Mesenchymal stem cell (in vitro differentiated cells and primary cell): Measurements from ENCODE around the gene NHERF1.

Experiments used
- DNase-seq: peaks from one replicate; pipeline ENCODE4 v3.0.0-alpha.2; 2013
- H2AFZ ChIP-seq: one replicate; pipeline ENCODE4 v1.6.1; 2013; ENCODE audit warnings: low read depth, mild to moderate bottlenecking, control low read depth, inconsistent platforms, low read length, moderate library complexity
- H2AK5ac ChIP-seq: 2 replicates; pipeline ENCODE4 v1.6.1; 2013; ENCODE audit warnings: low read length, moderate library complexity, mild to moderate bottlenecking, inconsistent platforms; ENCODE audit not compliant: severe bottlenecking
- H2BK120ac ChIP-seq: one replicate; pipeline ENCODE4 v1.6.1; 2013; ENCODE audit warnings: low read depth, mild to moderate bottlenecking, inconsistent platforms, low read length, moderate library complexity
- H2BK12ac ChIP-seq, 2 experiments: one replicate each; pipeline ENCODE4 v1.6.1; 2013; ENCODE audit warnings: inconsistent platforms in 2 of 2, low read length in 2 of 2, mild to moderate bottlenecking in 2 of 2, moderate library complexity in 2 of 2, control low read depth in 1 of 2
- H2BK15ac ChIP-seq: one replicate; pipeline ENCODE4 v1.6.1; 2013; ENCODE audit warnings: mild to moderate bottlenecking, low read depth, inconsistent platforms; ENCODE audit not compliant: poor library complexity, severe bottlenecking
- H2BK5ac ChIP-seq: 2 replicates; pipeline ENCODE4 v1.6.1; 2013; ENCODE audit warnings: low read depth, mild to moderate bottlenecking, low read length, control low read depth, inconsistent platforms; ENCODE audit not compliant: poor library complexity, severe bottlenecking
- H3K14ac ChIP-seq, 2 experiments: one replicate each; pipeline ENCODE4 v1.6.1; 2013; ENCODE audit warnings: inconsistent platforms in 2 of 2, low read length in 2 of 2, control low read depth in 1 of 2, mild to moderate bottlenecking in 1 of 2, moderate library complexity in 1 of 2
- H3K18ac ChIP-seq, 2 experiments: one replicate each; pipeline ENCODE4 v1.6.1; 2013; ENCODE audit warnings: inconsistent platforms in 2 of 2, low read length in 2 of 2, control low read depth in 1 of 2, low read depth in 1 of 2, mild to moderate bottlenecking in 1 of 2
- H3K23ac ChIP-seq, 2 experiments: one replicate each; pipeline ENCODE4 v1.6.1; 2013; ENCODE audit warnings: inconsistent platforms in 2 of 2, low read length in 2 of 2, mild to moderate bottlenecking in 2 of 2, moderate library complexity in 2 of 2, control low read depth in 1 of 2
- H3K27ac ChIP-seq: 2 replicates; pipeline ENCODE4 v1.5.1; 2013; ENCODE audit warnings: mild to moderate bottlenecking, moderate library complexity, low read length, control low read depth, inconsistent platforms; ENCODE audit not compliant: poor library complexity, severe bottlenecking
- H3K27me3 ChIP-seq, 2 experiments: 2 replicates each; pipeline versions ENCODE4 v1.6.1 to v1.7.0; 2013; ENCODE audit warnings: low read length in 2 of 2, mild to moderate bottlenecking in 2 of 2, moderate library complexity in 2 of 2, control low read depth in 1 of 2, inconsistent platforms in 1 of 2; ENCODE audit not compliant: control insufficient read depth in 1 of 2, insufficient read depth in 1 of 2
- H3K36me3 ChIP-seq, 2 experiments: 2 replicates each; pipeline versions ENCODE4 v1.6.1 to v1.7.0; 2013; ENCODE audit warnings: low read length in 2 of 2, control low read depth in 1 of 2, inconsistent platforms in 1 of 2, low read depth in 1 of 2, mild to moderate bottlenecking in 1 of 2; ENCODE audit not compliant: insufficient read depth in 2 of 2, control insufficient read depth in 1 of 2
- H3K4ac ChIP-seq, 2 experiments: one replicate each; pipeline ENCODE4 v1.6.1; 2013; ENCODE audit warnings: inconsistent platforms in 2 of 2, low read length in 2 of 2, mild to moderate bottlenecking in 2 of 2, moderate library complexity in 2 of 2, control low read depth in 1 of 2, low read depth in 1 of 2
- H3K4me1 ChIP-seq: 2 replicates; pipeline ENCODE4 v1.6.1; 2013; ENCODE audit warnings: low read depth, low read length, control low read depth; ENCODE audit not compliant: control insufficient read depth, insufficient read depth
- H3K4me2 ChIP-seq: 2 replicates; pipeline ENCODE4 v1.6.1; 2013; ENCODE audit warnings: low read length, mild to moderate bottlenecking, inconsistent platforms; ENCODE audit not compliant: poor library complexity, severe bottlenecking
- H3K4me3 ChIP-seq, 2 experiments: 2 replicates each; pipeline versions ENCODE4 v1.5.1 to v1.7.0; 2013; ENCODE audit warnings: low read length in 2 of 2, mild to moderate bottlenecking in 2 of 2, control low read depth in 1 of 2, low read depth in 1 of 2; ENCODE audit not compliant: insufficient read depth in 1 of 2
- H3K79me1 ChIP-seq: replicated peaks from 2 replicates; pipeline ENCODE4 v1.6.1; 2013; ENCODE audit warnings: mild to moderate bottlenecking, control low read depth, low read length, inconsistent platforms; ENCODE audit not compliant: poor library complexity, severe bottlenecking
- H3K9ac ChIP-seq: 2 replicates; pipeline ENCODE4 v1.7.0; 2013; ENCODE audit warnings: mild to moderate bottlenecking, low read length, moderate library complexity
- H3K9me3 ChIP-seq: 2 replicates; pipeline ENCODE4 v1.7.0; 2013; ENCODE audit warnings: mild to moderate bottlenecking, low read length; ENCODE audit not compliant: control insufficient read depth
- H4K8ac ChIP-seq: one replicate; pipeline ENCODE4 v1.6.1; 2013; ENCODE audit warnings: inconsistent platforms, mild to moderate bottlenecking, low read length, moderate library complexity
- H4K91ac ChIP-seq: one replicate; pipeline ENCODE4 v1.6.1; 2013; ENCODE audit warnings: mild to moderate bottlenecking, low read length, inconsistent platforms
- WGBS: methylation state at CpG from one replicate; pipeline ENCODE4 v1.1.7; 2013; ENCODE audit warnings: mixed read lengths; 5-methylcytosine and 5-hydroxymethylcytosine counted together

NHERF1 gene

DNA sequence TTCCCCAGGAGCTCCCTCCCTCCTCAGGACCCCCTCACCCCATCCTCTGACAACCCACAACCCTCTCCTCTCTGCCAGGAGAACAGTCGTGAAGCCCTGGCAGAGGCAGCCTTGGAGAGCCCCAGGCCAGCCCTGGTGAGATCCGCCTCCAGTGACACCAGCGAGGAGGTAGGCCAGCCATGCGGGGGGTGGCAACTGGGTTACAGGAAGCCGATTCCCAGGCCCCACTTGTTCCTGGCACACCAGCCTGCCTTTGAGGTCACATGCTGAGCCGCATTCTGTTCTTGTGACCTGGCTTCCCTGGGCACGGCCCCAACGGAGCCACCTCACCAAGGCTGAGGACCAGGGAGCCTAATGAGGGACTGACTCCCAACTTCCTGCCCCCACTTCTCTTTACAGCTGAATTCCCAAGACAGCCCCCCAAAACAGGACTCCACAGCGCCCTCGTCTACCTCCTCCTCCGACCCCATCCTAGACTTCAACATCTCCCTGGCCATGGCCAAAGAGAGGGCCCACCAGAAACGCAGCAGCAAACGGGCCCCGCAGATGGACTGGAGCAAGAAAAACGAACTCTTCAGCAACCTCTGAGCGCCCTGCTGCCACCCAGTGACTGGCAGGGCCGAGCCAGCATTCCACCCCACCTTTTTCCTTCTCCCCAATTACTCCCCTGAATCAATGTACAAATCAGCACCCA is 19.8 kb downstream of the NHERF1 start:
- H3K27ac ChIP-seq = no peak overlapping the region
- H4K91ac ChIP-seq = no peak overlapping the region
- H3K79me1 ChIP-seq = peaks cover 47% of the 10 kb centered on the region

DNA sequence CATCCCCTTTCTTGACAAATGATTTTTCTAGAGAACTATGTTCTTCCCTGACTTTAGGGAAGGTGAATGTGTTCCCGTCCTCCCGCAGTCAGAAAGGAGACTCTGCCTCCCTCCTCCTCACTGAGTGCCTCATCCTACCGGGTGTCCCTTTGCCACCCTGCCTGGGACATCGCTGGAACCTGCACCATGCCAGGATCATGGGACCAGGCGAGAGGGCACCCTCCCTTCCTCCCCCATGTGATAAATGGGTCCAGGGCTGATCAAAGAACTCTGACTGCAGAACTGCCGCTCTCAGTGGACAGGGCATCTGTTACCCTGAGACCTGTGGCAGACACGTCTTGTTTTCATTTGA is 20.3 kb downstream of the NHERF1 start:
- Histone ChIP-seq H2BK15ac (no peak overlapping the region), H3K23ac (no peak overlapping the region), H2BK5ac (no peak overlapping the region), H4K91ac (no peak overlapping the region), H2AFZ (no peak overlapping the region), H3K27ac (no peak overlapping the region), H3K4ac (no peak overlapping the region), H3K18ac (no peak overlapping the region), H3K36me3 (peaks cover 44 to 73% of the 10 kb centered on the region in 2 experiments), H2AK5ac (no peak overlapping the region), H2BK12ac (no peak overlapping the region), H3K4me2 (no peak overlapping the region), H3K27me3 (no peaks in the 10 kb centered on the region), H3K4me1 (peaks cover 34% of the 10 kb centered on the region), H3K9me3 (no peaks in the 10 kb centered on the region), H2BK120ac (no peak overlapping the region), H3K4me3 (no peak overlapping the region), H3K79me1 (peaks cover 43% of the 10 kb centered on the region), H4K8ac (peak overlapping the region; percentile 33), H3K9ac (peak overlapping the region; percentile 51), H3K14ac (no peak overlapping the region)
- WGBS = 93% methylated on average over 7 of the region's 7 CpGs
- DNase-seq = no peak

More for the DNA sequence above, 19.8 kb downstream of the NHERF1 start:
- WGBS = 90% methylated on average over 17 of the region's 17 CpGs
- no peaks in the 10 kb centered on the region for H3K9me3 ChIP-seq
- no peak overlapping the region for H2AFZ ChIP-seq
- peak overlapping the region; percentile 51 for H3K9ac ChIP-seq
- H2AK5ac ChIP-seq = no peak overlapping the region
- no peak overlapping the region for H3K14ac ChIP-seq
- no peak for DNase-seq
- no peak overlapping the region for H3K4me2 ChIP-seq
- H3K36me3 ChIP-seq = peaks cover 39 to 70% of the 10 kb centered on the region in 2 experiments
- no peak overlapping the region for H2BK5ac ChIP-seq
- peaks cover 36% of the 10 kb centered on the region for H3K4me1 ChIP-seq
- no peak overlapping the region for H3K23ac ChIP-seq
- H2BK12ac ChIP-seq = no peak overlapping the region
- no peak overlapping the region for H4K8ac ChIP-seq
- H3K27me3 ChIP-seq = no peaks in the 10 kb centered on the region
- no peak overlapping the region for H2BK120ac ChIP-seq
- H3K18ac ChIP-seq = no peak overlapping the region
- no peak overlapping the region for H3K4ac ChIP-seq
- H2BK15ac ChIP-seq = peak overlapping the region; percentile 28
- H3K4me3 ChIP-seq = no peak overlapping the region

GRCh38 chr17:74769266-74769855 is 20.9 kb downstream of the NHERF1 start:
- no peak overlapping the region for H2BK12ac ChIP-seq
- H3K14ac ChIP-seq = no peak overlapping the region
- no peak overlapping the region for H3K9ac ChIP-seq
- no peak overlapping the region for H3K4me3 ChIP-seq
- H3K23ac ChIP-seq = no peak overlapping the region
- 92% methylated on average over 6 of the region's 6 CpGs for WGBS
- H3K36me3 ChIP-seq = peaks cover 48 to 72% of the 10 kb centered on the region in 2 experiments
- no peak overlapping the region for H2BK5ac ChIP-seq
- H3K4ac ChIP-seq = no peak overlapping the region
- no peak overlapping the region for H2AK5ac ChIP-seq
- H3K79me1 ChIP-seq = peaks cover 37% of the 10 kb centered on the region
- no peak overlapping the region for H2BK15ac ChIP-seq
- H3K27ac ChIP-seq = no peak overlapping the region
- H3K4me2 ChIP-seq = no peak overlapping the region
- H3K27me3 ChIP-seq = no peaks in the 10 kb centered on the region
- H4K91ac ChIP-seq = no peak overlapping the region
- no peak overlapping the region for H3K18ac ChIP-seq
- no peak overlapping the region for H2BK120ac ChIP-seq
- no peak for DNase-seq
- H4K8ac ChIP-seq = no peak overlapping the region
- H3K9me3 ChIP-seq = no peaks in the 10 kb centered on the region
- no peak overlapping the region for H2AFZ ChIP-seq
- peaks cover 28% of the 10 kb centered on the region for H3K4me1 ChIP-seq

DNA sequence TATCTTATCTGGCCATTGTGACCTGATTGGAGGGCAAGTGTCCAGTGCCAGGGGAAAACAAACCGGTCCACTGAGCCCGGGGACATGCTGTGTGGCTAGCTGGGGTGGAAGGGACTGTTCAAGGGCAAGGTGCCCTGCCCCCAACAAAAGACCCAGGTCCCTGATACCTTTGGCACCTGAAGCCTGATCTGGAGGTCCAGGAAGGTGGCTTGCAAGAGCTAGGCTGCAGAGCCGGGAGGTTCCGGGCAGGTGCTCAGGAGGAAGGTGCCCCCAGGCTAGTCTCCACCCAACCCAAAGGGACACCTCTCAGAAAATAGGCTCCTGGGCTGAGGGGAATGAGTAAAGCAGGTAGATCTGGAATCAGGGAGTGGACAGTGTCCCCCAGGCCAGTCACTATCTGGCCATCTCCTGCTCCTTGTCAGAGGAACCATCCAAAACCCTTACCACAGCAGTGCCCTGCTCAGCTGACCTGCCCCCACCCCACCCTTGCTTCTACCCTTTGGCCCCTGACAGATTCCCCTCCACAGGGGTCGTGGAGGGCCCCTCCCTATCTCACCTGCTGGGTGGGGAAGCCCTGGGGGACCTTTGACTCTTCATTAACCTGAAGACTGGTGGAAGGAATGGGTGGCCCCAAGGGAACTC is 21.5 kb downstream of the NHERF1 start:
- Histone ChIP-seq H3K9me3 (no peaks in the 10 kb centered on the region), H3K4me1 (peaks cover 26% of the 10 kb centered on the region), H3K4ac (no peak overlapping the region), H3K27ac (no peak overlapping the region), H3K23ac (no peak overlapping the region), H2AK5ac (no peak overlapping the region), H3K9ac (no peak overlapping the region), H2BK120ac (no peak overlapping the region), H2BK12ac (no peak overlapping the region), H3K14ac (no peak overlapping the region), H3K27me3 (no peaks in the 10 kb centered on the region), H3K36me3 (peaks cover 48 to 66% of the 10 kb centered on the region in 2 experiments), H2BK5ac (no peak overlapping the region), H3K4me2 (no peak overlapping the region), H4K91ac (no peak overlapping the region), H3K4me3 (no peak overlapping the region), H2BK15ac (no peak overlapping the region), H2AFZ (no peak overlapping the region), H3K79me1 (peaks cover 31% of the 10 kb centered on the region), H3K18ac (no peak overlapping the region), H4K8ac (no peak overlapping the region)
- DNase-seq = no peak
- WGBS = 98% methylated on average over 3 of the region's 5 CpGs
